ENCODE measurements around the gene SYTL3.

GRCh38 chr6:158694913-158695312, 45.1 kb downstream of the SYTL3 start:
- TF ChIP-seq POLR2A (IDR thresholded peaks at IDR 0.05; ENCODE audit: low read depth, low read length) (no peak), POLR2AphosphoS5 (IDR thresholded peaks at IDR 0.05; ENCODE audit: low read depth, low read length) (no peak)

Measured in GM12892 (cell line).